B cell (primary cell): ENCODE data around the gene PHTF2. TPM values are rescaled to one million over a fixed set of nuclear protein-coding genes. Genes with fewer than 3 reads are reported as not detected.

ENCODE experiments used
- ATAC-seq: fragments of 200-7000 bp; cut with Tn5 transposase; one replicate; pipeline ENCODE4 v1.10.0; 2021; ENCODE audit warnings: low read depth, mild to moderate bottlenecking, moderate number of reproducible peaks, moderate library complexity
- CTCF ChIA-PET: fragments of 350-600 bp; sonication (Branson Sonifier 250); formaldehyde crosslinking; loops from one replicate; lab custom pipeline; 2021; ENCODE audit warnings: antibody characterized with exemption, inconsistent platforms; lab: Charles Lee
- POLR2A ChIA-PET: fragments of 350-600 bp; sonication (Branson Sonifier 250); formaldehyde crosslinking; loops from one replicate; lab custom pipeline; 2021; ENCODE audit warnings: antibody characterized with exemption; lab: Charles Lee
- DNase-seq: peaks from one replicate; pipeline ENCODE4 v3.0.0; 2013
- H2AFZ ChIP-seq: 2 replicates; pipeline ENCODE4 v1.6.1; 2012; ENCODE audit warnings: mild to moderate bottlenecking, low read depth, low read length; ENCODE audit not compliant: insufficient read depth, poor library complexity, severe bottlenecking
- H3K27ac ChIP-seq, 2 donors: 1 replicate in 1 of 2; 2 replicates in 1 of 2; pipeline ENCODE4 v1.5.1; 2012 to 2013; ENCODE audit warnings: low read length in 2 of 2, mild to moderate bottlenecking in 2 of 2, moderate library complexity in 1 of 2
- H3K27me3 ChIP-seq, 4 experiments: fragments of 200-600 bp in 1 of 4; sonication (generic) in 1 of 4; replicated peaks in 1 of 4; 1 replicate in 2 of 4; 2 replicates in 2 of 4; pipeline versions ENCODE4 v1.6.1 to v1.7.0; 2013 to 2016; ENCODE audit warnings: low read length in 3 of 4, mild to moderate bottlenecking in 2 of 4, mixed read lengths in 1 of 4, moderate library complexity in 1 of 4; ENCODE audit not compliant: insufficient read depth in 4 of 4, control insufficient read depth in 3 of 4; ENCODE audit errors: control extremely low read depth in 1 of 4
- H3K36me3 ChIP-seq, 2 experiments: replicated peaks in 1 of 2; 1 replicate in 1 of 2; 2 replicates in 1 of 2; pipeline versions ENCODE4 v1.6.1 to v1.7.1; 2013; ENCODE audit warnings: low read length in 1 of 2; ENCODE audit not compliant: insufficient read depth in 2 of 2, control insufficient read depth in 1 of 2; ENCODE audit errors: control extremely low read depth in 1 of 2, extremely low read depth in 1 of 2
- H3K4me1 ChIP-seq, 2 donors: fragments of 200-600 bp in 1 of 2; sonication (generic) in 1 of 2; 1 replicate in 1 of 2; 2 replicates in 1 of 2; pipeline versions ENCODE4 v1.5.1 to v1.6.1; 2013 to 2017; ENCODE audit warnings: low read length in 2 of 2; ENCODE audit not compliant: control insufficient read depth in 2 of 2, insufficient read depth in 2 of 2
- H3K4me2 ChIP-seq: replicated peaks from 2 replicates; pipeline ENCODE3; 2012; ENCODE audit warnings: mild to moderate bottlenecking, low read depth, low read length; ENCODE audit not compliant: poor library complexity, severe bottlenecking
- H3K4me3 ChIP-seq, 5 experiments: fragments of 200-600 bp in 1 of 5; sonication (generic) in 1 of 5; 1 replicate in 3 of 5; 2 replicates in 2 of 5; pipeline versions ENCODE4 v1.5.1 to v1.7.0; 2011 to 2016; ENCODE audit warnings: low read length in 4 of 5, mild to moderate bottlenecking in 4 of 5, low read depth in 2 of 5, control low read depth in 1 of 5, moderate library complexity in 1 of 5; ENCODE audit not compliant: insufficient read depth in 1 of 5; ENCODE audit errors: control extremely low read depth in 1 of 5, extremely low read depth in 1 of 5
- H3K79me2 ChIP-seq: fragments of 200-600 bp; sonication (generic); one replicate; pipeline ENCODE4 v1.6.0; 2016; ENCODE audit warnings: low read length; ENCODE audit not compliant: control insufficient read depth, insufficient read depth
- H3K9ac ChIP-seq: fragments of 200-600 bp; sonication (generic); 2 replicates; pipeline ENCODE4 v1.6.1; 2017; ENCODE audit warnings: mild to moderate bottlenecking, low read length, moderate library complexity
- H3K9me3 ChIP-seq, 3 donors: one replicate each; pipeline versions ENCODE4 v1.6.1 to v1.7.1; 2013; ENCODE audit warnings: low read length in 2 of 3; ENCODE audit not compliant: control insufficient read depth in 2 of 3, insufficient read depth in 1 of 3; ENCODE audit errors: control extremely low read depth in 1 of 3
- H4K20me1 ChIP-seq: 2 replicates; pipeline ENCODE4 v1.6.0; 2012; ENCODE audit warnings: mild to moderate bottlenecking, low read length; ENCODE audit not compliant: insufficient read depth, control insufficient read depth, poor library complexity, severe bottlenecking
- H3K27ac Mint-ChIP-seq: one replicate; pipeline ENCODE4 v1.8.0; 2021; ENCODE audit warnings: mixed read lengths
- H3K27me3 Mint-ChIP-seq: one replicate; pipeline ENCODE4 v1.8.0; 2021; ENCODE audit warnings: mixed read lengths
- H3K4me1 Mint-ChIP-seq: one replicate; pipeline ENCODE4 v1.8.0; 2021; ENCODE audit warnings: mixed read lengths
- H3K4me3 Mint-ChIP-seq: one replicate; pipeline ENCODE4 v1.8.0; 2021; ENCODE audit warnings: mixed read lengths
- H3K9me3 Mint-ChIP-seq: one replicate; pipeline ENCODE4 v1.8.0; 2022; ENCODE audit warnings: mixed read lengths; ENCODE audit not compliant: insufficient read depth
- CTCF ChIP-seq: fragments of 200-600 bp; IDR thresholded peaks from one replicate; pipeline ENCODE4 v1.8.0; 2022; ENCODE audit warnings: antibody characterized with exemption, mild to moderate bottlenecking
- EZH2 ChIP-seq: IDR thresholded peaks from 2 replicates; pipeline ENCODE4 v1.6.1; 2012; ENCODE audit warnings: borderline replicate concordance, low read depth, mild to moderate bottlenecking, moderate library complexity, low read length; ENCODE audit not compliant: insufficient read depth, poor library complexity, severe bottlenecking
- WGBS: methylation state at CpG from one replicate; pipeline ENCODE4 v1.1.5; 2013; ENCODE audit warnings: missing lambda C conversion rate; ENCODE audit not compliant: insufficient coverage; 5-methylcytosine and 5-hydroxymethylcytosine counted together
- intact Hi-C: fragments of 100-400 bp; cut with micrococcal nuclease; formaldehyde crosslinking; loops from one replicate; pipeline ENCODE4 v1.10.0; 2022
- polyA plus RNA-seq: library from polyadenylated mRNA; depleted of rRNA; stranded (reverse); fragments of >200 nt; gene quantifications from 2 replicates; pipeline ENCODE4 v1.2.3, GENCODE V29; 2012
- total RNA-seq, 2 donors: library from RNA; stranded (reverse); fragments of 120-200 nt in 1 of 2; gene quantifications; 1 replicate in 1 of 2; 2 replicates in 1 of 2; pipeline versions ENCODE4 v1.2.3 to v1.2.4, GENCODE V29; 2013 to 2022

Gene PHTF2
- total and polyA plus RNA-seq, 2 donors (not counting 1 experiment from before 2014, with no cell fraction given), result 35.3 to 44.8 TPM

- Histone ChIP-seq H3K4me2 (peak overlapping the region; percentile 7), H3K27me3 (no peaks in the 10 kb centered on the region), H4K20me1 (no peaks in the 10 kb centered on the region), H3K4me1 (peaks cover 44 to 54% of the 10 kb centered on the region in 2 donors), H3K27ac (peak overlapping the region; percentile 30 to 53), H3K9ac (no peak overlapping the region), H3K9me3 (peaks cover 1 to 71% (median 49%) of the 10 kb centered on the region in 3 donors), H3K79me2 (peaks cover 91% of the 10 kb centered on the region), H3K36me3 (peaks cover 0 to 8% of the 10 kb centered on the region in 2 experiments), H3K4me3 (no peak overlapping the region), H2AFZ (no peak overlapping the region)
- 56% methylated on average over 1 of the region's 1 CpG for WGBS
- H3K4me3 Mint-ChIP-seq, result peak overlapping the region; percentile 66
- CTCF ChIA-PET, result interaction anchor here (1.6 kb wide), 1 partner anchor 24 kb away, joined by 10 read pairs; the partner anchor contains the start of genes PHTF2 and TMEM60
- intact Hi-C loops, result loop anchor here (5.0 kb wide), 1 partner anchor 35 kb away; no protein-coding TSS in a partner anchor
- no peak for TF ChIP-seq EZH2
- TF ChIP-seq CTCF, result no peak
- ATAC-seq (no peak), DNase-seq (no peak)
- H3K27me3 Mint-ChIP-seq, result no peaks in the 10 kb centered on the region
- peaks cover 71% of the 10 kb centered on the region for H3K4me1 Mint-ChIP-seq
- H3K9me3 Mint-ChIP-seq, result peaks cover 23% of the 10 kb centered on the region
- POLR2A ChIA-PET, result interaction anchor here (0.7 kb wide), 1 partner anchor 24 kb away, joined by 6 read pairs; the partner anchor contains the start of genes PHTF2 and TMEM60
- H3K27ac Mint-ChIP-seq, result peak overlapping the region; percentile 90
These were observed 23.7 kb downstream of the PHTF2 start for GRCh38 chr7:77822269-77822668.

GRCh38 chr7:77823787-77824186, 25.2 kb downstream of the PHTF2 start:
- peak overlapping the region; percentile 77 for H3K4me2 ChIP-seq
- H3K27me3 Mint-ChIP-seq, result no peaks in the 10 kb centered on the region
- peaks cover 70% of the 10 kb centered on the region for H3K4me1 Mint-ChIP-seq
- H3K27me3 ChIP-seq, result no peaks in the 10 kb centered on the region
- peak overlapping the region; percentile 86 for H3K4me3 Mint-ChIP-seq
- peaks cover 91% of the 10 kb centered on the region for H3K79me2 ChIP-seq
- peaks cover 1 to 60% (median 43%) of the 10 kb centered on the region in 3 donors for H3K9me3 ChIP-seq
- DNase-seq (no peak), ATAC-seq (peak; percentile 34)
- ChIA-PET CTCF (interaction anchor here (0.7 to 1.1 kb wide), 4 partner anchors 20 to 167 kb away, joined by 3 to 11 read pairs (median 4); partner anchors contain the start of genes PHTF2 and TMEM60), POLR2A (interaction anchor here (0.7 to 3.0 kb wide), 6 partner anchors 10 to 128 kb away, joined by 3 to 20 read pairs (median 4); partner anchors contain the start of genes PHTF2 and TMEM60)
- peak overlapping the region; percentile 87 to 90 for H3K27ac ChIP-seq
- TF ChIP-seq CTCF, result no peak
- TF ChIP-seq EZH2, result no peak
- H3K36me3 ChIP-seq, result no peaks in the 10 kb centered on the region
- 7% methylated on average over 1 of the region's 2 CpGs for WGBS
- H2AFZ ChIP-seq, result peak overlapping the region; percentile 45
- peaks cover 20% of the 10 kb centered on the region for H3K9me3 Mint-ChIP-seq
- peak overlapping the region; percentile 9 to 71 (median 38) for H3K4me3 ChIP-seq
- intact Hi-C loops, result loop anchor here (1.0 to 5.0 kb wide), 4 partner anchors 15 to 409 kb away; partner anchors contain the start of genes PHTF2 and TMEM60
- peaks cover 58 to 66% of the 10 kb centered on the region in 2 donors for H3K4me1 ChIP-seq
- H3K9ac ChIP-seq, result peak overlapping the region; percentile 56
- no peaks in the 10 kb centered on the region for H4K20me1 ChIP-seq
- peak overlapping the region; percentile 98 for H3K27ac Mint-ChIP-seq
